ENCODE measurements around the gene ALPL.

DNA sequence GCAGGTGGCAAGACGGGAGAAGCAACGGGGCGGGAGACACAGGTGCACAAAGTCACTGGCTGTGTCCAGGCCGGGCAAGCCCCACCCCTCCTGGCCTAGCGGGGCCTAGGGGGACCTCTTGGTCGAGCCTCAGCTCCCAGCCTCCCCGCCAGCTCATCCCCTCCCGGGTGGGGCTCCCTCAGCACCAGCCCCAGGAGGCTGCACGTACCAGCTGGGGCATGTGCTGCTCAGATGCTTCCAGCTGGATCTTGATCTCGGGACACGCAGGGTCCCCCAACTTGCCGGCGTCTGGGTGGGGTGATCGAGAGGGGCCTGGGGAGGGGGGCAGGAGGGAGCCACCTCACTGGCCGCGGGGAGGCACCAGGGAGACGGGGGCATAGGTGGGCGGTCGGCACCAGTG lies 88.5 kb downstream of the ALPL start:
- TF ChIP-seq, protein P1, sequence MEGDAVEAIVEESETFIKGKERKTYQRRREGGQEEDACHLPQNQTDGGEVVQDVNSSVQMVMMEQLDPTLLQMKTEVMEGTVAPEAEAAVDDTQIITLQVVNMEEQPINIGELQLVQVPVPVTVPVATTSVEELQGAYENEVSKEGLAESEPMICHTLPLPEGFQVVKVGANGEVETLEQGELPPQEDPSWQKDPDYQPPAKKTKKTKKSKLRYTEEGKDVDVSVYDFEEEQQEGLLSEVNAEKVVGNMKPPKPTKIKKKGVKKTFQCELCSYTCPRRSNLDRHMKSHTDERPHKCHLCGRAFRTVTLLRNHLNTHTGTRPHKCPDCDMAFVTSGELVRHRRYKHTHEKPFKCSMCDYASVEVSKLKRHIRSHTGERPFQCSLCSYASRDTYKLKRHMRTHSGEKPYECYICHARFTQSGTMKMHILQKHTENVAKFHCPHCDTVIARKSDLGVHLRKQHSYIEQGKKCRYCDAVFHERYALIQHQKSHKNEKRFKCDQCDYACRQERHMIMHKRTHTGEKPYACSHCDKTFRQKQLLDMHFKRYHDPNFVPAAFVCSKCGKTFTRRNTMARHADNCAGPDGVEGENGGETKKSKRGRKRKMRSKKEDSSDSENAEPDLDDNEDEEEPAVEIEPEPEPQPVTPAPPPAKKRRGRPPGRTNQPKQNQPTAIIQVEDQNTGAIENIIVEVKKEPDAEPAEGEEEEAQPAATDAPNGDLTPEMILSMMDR (IDR thresholded peaks at IDR 0.05; ENCODE audit: insufficient read depth, low read length, poor library complexity, severe bottlenecking), result no peak
- no peak for TF ChIP-seq EZH2phosphoT487 (conservative IDR thresholded peaks at IDR 0.05; ENCODE audit: low read length)
